HEK293 (cell line): ENCODE measurements around the gene PEX10.

ENCODE experiments used
- GLIS1 ChIP-seq: fragments of 450-650 bp; formaldehyde crosslinking; IDR thresholded peaks from 2 replicates; pipeline ENCODE4 v1.5.1; 2016; ENCODE audit warnings: missing biosample characterization, missing genetic modification characterization
- ZNF157 ChIP-seq: fragments of 450-650 bp; formaldehyde crosslinking; IDR thresholded peaks from 2 replicates; pipeline ENCODE4 v1.5.1; 2016; ENCODE audit warnings: missing biosample characterization, missing genetic modification characterization
- ZNF174 ChIP-seq: fragments of 450-650 bp; formaldehyde crosslinking; IDR thresholded peaks from 2 replicates; pipeline ENCODE4 v1.5.0; 2017; ENCODE audit warnings: missing biosample characterization, mild to moderate bottlenecking, missing genetic modification characterization
- ZNF266 ChIP-seq: fragments of 450-650 bp; formaldehyde crosslinking; IDR thresholded peaks from 2 replicates; pipeline ENCODE4 v1.5.1; 2016; ENCODE audit warnings: missing biosample characterization, missing genetic modification characterization, low read depth
- TF ChIP-seq, protein P1 (sequence below): sonication (generic); formaldehyde crosslinking; IDR thresholded peaks from 2 replicates; pipeline ENCODE4 v1.8.1; 2022; ENCODE audit warnings: mild to moderate bottlenecking, moderate library complexity, missing genetic modification reagents
- TF ChIP-seq, protein P2 (sequence below): fragments of 450-650 bp; formaldehyde crosslinking; IDR thresholded peaks from 2 replicates; pipeline ENCODE4 v1.5.1; 2016; ENCODE audit warnings: missing biosample characterization, missing genetic modification characterization
- TF ChIP-seq, protein P3 (sequence below): fragments of 450-650 bp; formaldehyde crosslinking; IDR thresholded peaks from 2 replicates; pipeline ENCODE4 v1.5.1; 2016; ENCODE audit warnings: missing biosample characterization, missing genetic modification characterization
- TF ChIP-seq, protein P4 (sequence below): fragments of 450-650 bp; formaldehyde crosslinking; IDR thresholded peaks from 2 replicates; pipeline ENCODE4 v1.5.1; 2016; ENCODE audit warnings: missing biosample characterization, missing genetic modification characterization

DNA sequence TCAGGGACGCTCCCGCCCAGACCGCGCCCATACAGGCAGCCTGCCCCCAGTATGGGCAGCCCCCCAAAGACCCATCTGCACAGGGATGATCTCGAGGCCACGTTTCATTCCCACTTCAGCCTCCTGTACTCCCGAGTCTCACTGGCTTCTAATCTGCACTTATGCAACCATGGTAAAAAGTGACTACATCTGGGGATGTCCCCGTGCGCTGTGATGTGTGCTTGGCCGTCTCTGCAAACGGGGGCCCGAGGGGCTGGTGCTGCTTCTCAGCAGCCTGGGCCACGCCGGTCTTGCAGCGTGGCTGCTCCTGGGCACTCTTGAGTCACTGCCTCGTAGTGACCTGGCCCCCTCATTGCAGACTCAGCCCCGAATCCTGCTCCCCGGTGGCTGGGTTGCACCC, 46.3 kb upstream of the PEX10 start:
- TF ChIP-seq, protein P1, sequence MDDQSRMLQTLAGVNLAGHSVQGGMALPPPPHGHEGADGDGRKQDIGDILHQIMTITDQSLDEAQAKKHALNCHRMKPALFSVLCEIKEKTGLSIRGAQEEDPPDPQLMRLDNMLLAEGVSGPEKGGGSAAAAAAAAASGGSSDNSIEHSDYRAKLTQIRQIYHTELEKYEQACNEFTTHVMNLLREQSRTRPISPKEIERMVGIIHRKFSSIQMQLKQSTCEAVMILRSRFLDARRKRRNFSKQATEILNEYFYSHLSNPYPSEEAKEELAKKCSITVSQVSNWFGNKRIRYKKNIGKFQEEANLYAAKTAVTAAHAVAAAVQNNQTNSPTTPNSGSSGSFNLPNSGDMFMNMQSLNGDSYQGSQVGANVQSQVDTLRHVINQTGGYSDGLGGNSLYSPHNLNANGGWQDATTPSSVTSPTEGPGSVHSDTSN (CRISPR knock-in tag) = no peak
- TF ChIP-seq, protein P2, sequence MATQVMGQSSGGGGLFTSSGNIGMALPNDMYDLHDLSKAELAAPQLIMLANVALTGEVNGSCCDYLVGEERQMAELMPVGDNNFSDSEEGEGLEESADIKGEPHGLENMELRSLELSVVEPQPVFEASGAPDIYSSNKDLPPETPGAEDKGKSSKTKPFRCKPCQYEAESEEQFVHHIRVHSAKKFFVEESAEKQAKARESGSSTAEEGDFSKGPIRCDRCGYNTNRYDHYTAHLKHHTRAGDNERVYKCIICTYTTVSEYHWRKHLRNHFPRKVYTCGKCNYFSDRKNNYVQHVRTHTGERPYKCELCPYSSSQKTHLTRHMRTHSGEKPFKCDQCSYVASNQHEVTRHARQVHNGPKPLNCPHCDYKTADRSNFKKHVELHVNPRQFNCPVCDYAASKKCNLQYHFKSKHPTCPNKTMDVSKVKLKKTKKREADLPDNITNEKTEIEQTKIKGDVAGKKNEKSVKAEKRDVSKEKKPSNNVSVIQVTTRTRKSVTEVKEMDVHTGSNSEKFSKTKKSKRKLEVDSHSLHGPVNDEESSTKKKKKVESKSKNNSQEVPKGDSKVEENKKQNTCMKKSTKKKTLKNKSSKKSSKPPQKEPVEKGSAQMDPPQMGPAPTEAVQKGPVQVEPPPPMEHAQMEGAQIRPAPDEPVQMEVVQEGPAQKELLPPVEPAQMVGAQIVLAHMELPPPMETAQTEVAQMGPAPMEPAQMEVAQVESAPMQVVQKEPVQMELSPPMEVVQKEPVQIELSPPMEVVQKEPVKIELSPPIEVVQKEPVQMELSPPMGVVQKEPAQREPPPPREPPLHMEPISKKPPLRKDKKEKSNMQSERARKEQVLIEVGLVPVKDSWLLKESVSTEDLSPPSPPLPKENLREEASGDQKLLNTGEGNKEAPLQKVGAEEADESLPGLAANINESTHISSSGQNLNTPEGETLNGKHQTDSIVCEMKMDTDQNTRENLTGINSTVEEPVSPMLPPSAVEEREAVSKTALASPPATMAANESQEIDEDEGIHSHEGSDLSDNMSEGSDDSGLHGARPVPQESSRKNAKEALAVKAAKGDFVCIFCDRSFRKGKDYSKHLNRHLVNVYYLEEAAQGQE (tag by site-specific recombination) = no peak
- TF ChIP-seq, protein P3, sequence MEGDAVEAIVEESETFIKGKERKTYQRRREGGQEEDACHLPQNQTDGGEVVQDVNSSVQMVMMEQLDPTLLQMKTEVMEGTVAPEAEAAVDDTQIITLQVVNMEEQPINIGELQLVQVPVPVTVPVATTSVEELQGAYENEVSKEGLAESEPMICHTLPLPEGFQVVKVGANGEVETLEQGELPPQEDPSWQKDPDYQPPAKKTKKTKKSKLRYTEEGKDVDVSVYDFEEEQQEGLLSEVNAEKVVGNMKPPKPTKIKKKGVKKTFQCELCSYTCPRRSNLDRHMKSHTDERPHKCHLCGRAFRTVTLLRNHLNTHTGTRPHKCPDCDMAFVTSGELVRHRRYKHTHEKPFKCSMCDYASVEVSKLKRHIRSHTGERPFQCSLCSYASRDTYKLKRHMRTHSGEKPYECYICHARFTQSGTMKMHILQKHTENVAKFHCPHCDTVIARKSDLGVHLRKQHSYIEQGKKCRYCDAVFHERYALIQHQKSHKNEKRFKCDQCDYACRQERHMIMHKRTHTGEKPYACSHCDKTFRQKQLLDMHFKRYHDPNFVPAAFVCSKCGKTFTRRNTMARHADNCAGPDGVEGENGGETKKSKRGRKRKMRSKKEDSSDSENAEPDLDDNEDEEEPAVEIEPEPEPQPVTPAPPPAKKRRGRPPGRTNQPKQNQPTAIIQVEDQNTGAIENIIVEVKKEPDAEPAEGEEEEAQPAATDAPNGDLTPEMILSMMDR = no peak
- no peak for TF ChIP-seq ZNF157 (tag by site-specific recombination)
- no peak for TF ChIP-seq ZNF174 (tag by site-specific recombination)
- no peak for TF ChIP-seq GLIS1
- TF ChIP-seq ZNF266 = no peak
- TF ChIP-seq, protein P4, sequence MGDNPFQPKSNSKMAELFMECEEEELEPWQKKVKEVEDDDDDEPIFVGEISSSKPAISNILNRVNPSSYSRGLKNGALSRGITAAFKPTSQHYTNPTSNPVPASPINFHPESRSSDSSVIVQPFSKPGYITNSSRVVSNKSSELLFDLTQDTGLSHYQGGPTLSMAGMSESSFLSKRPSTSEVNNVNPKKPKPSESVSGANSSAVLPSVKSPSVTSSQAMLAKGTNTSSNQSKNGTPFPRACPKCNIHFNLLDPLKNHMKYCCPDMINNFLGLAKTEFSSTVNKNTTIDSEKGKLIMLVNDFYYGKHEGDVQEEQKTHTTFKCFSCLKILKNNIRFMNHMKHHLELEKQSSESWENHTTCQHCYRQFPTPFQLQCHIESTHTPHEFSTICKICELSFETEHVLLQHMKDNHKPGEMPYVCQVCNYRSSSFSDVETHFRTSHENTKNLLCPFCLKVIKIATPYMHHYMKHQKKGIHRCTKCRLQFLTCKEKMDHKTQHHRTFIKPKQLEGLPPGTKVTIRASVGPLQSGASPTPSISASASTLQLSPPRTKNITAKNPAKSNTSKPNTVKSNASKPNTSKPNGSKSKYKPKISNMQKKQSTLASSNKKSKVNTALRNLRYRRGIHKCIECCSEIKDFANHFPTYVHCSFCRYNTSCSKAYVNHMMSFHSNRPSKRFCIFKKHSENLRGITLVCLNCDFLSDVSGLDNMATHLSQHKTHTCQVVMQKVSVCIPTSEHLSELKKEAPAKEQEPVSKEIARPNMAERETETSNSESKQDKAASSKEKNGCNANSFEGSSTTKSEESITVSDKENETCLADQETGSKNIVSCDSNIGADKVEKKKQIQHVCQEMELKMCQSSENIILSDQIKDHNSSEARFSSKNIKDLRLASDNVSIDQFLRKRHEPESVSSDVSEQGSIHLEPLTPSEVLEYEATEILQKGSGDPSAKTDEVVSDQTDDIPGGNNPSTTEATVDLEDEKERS (tag by site-specific recombination) = no peak
